NCI-H1436 (cell line): Measurements from ENCODE around the gene LPIN1.

Experiments used
- DNase-seq: peaks from one replicate; lab custom pipeline; 2025; lab: John Stamatoyannopoulos, UW

Gene LPIN1

DNA sequence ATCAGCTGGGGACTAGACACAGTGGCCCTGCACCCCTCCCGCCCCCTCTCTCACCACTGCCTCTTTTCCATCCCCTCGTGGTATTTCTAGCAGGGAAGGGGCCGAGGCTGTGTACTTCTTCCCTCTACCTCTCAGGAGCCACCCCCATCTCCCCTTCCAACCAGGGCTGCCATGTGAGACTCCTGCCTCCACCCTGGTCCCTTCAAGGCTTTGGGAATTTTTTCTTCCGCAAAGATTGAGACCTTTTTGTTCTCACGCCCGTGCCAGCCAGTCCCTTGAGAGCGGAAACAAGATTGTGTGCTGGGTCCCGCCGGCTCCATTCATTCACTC lies 39.1 kb downstream of the LPIN1 start:
- DNase-seq = no peak

DNA sequence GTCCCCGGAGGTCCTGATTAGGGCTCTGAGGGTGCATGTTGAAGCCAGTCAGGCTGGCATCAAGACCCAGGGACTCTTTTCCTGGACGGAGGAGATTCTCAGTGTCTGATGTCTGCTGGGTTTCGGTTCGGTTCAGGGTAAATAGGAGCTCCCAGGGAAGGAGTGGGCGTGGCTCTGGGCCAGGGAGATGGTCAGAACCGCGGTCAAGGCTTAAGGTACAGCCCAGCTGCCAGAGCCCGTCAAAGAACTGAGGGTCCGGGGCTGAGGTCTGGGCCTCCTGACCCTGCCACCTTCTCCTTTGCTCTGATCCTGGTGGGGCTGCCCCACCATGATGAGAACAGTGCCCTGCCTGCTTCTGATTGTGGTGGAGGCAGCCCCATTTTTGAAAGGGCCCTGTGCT lies 39.8 kb downstream of the LPIN1 start:
- DNase-seq = no peak

GRCh38 chr2:11786592-11786991 lies 40.2 kb downstream of the LPIN1 start:
- no peak for DNase-seq

DNA sequence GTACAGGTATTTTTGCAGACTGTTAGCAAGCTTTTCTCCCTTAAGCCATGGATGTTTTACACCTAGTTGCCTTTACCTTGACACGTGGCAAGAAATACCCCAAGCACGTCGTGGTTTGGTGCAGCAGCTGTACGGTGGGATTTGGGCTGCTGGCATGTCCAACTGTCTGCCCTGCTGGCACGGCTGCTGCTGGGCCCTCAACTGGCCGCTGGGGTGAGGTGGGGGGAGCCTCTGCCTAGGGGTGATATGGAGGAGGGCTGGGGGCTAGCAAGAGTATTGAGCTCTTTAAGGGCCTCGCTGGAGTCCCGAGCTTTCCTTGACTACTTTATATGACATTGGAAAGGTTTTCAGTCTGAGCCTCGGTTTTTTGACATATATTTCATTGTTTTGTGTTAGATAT lies 41.6 kb downstream of the LPIN1 start:
- no peak for DNase-seq

DNA sequence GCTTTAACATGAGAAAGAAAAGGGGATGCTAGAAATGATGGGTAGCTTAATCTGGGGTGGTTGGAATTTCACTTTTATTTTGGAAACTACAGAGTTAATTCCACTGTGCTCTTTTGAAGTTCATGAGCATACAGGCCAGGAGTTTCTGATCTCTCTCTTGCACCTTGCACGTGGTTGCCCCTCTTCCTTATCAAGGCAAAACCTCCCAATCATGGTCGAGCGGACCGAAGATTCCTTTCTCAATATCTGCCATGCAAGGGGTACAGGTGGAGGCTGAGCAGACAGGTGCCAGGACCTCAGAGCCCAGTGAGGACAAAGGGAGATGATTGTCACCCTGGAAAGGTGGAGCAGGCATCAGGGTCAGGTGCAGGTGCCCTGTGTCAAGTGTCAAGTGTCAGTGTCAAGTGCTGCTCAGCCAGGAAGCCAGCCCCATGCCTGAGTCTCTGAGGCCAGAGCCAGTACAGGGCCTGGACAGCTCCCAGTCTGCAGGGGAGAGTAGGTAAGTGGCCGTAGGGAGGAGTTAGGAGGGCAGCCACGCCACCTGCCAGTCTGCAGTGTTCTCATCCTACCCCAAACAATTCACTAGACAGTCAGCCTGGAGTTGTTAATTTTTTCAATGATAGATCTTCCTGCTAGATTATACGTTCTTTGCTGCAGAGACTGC lies 42.2 kb downstream of the LPIN1 start:
- DNase-seq = no peak

GRCh38 chr2:11789243-11789642 lies 42.8 kb downstream of the LPIN1 start:
- DNase-seq = no peak

GRCh38 chr2:11790228-11790627 lies 43.8 kb downstream of the LPIN1 start:
- DNase-seq = no peak

DNA sequence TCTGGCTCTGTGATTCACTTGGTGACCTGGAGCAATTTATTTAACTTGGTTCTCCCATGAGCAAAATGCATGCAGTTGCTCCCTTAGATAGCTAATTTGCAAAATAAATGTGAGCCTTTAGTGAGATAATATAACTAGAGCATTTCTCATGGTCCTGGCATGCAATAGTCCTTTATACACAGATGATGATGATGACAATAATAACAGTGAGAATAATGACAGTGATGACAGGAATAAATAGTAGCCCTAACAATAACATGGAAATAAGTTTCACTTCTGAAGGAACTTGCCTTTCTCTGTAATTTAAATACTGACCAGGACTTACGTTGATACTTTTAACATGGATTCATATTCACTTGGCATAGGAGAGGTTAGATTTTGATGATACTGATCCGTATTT lies 49.2 kb downstream of the LPIN1 start:
- DNase-seq = no peak

DNA sequence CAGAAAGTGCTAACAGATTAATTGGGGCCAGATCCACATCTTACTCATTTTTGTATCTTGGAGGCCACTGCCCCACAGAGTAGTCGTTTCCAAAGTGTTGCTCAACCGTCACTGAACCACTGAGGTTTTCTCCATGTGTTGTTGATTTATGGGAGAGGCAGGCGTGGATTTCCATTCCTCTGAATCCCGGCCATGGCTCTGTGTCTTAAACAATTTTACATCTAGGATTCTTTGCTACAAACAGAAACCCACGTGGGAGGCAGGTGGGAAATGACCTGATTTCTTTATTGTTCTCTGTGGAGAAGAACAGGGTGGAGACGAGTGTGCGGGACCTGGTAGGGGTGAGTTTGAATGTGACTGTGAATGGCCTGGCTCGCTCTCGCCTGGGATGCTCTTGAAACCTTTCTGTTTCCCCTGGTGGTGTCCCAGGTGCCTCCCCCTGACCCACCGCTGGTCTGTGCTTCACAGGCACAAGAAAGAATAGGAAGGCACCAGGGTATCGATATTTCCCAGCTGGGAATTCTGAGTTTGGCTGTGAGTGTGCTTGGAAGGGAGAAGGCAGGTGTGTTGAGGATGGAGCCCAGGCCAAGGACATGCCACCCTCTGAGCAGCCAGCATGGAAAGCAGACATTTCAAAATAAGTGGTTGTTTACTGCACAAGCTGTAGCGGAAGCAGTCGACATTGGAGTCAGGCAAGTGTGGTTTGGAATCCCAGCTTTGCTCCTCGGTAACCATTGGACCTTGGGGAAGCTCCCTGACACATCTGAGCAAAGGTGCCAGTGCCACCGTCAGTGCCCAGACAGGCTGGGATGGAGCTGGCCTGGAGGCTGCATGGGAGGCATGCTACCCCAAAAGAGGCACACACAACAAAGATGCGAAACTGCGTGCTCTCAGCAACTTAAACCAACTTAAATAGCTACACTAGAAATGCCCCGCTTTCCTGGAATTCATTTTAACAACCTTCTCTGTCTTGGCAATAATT lies 50.0 kb downstream of the LPIN1 start:
- no peak for DNase-seq

GRCh38 chr2:11797846-11798245 lies 51.4 kb downstream of the LPIN1 start:
- DNase-seq = no peak

DNA sequence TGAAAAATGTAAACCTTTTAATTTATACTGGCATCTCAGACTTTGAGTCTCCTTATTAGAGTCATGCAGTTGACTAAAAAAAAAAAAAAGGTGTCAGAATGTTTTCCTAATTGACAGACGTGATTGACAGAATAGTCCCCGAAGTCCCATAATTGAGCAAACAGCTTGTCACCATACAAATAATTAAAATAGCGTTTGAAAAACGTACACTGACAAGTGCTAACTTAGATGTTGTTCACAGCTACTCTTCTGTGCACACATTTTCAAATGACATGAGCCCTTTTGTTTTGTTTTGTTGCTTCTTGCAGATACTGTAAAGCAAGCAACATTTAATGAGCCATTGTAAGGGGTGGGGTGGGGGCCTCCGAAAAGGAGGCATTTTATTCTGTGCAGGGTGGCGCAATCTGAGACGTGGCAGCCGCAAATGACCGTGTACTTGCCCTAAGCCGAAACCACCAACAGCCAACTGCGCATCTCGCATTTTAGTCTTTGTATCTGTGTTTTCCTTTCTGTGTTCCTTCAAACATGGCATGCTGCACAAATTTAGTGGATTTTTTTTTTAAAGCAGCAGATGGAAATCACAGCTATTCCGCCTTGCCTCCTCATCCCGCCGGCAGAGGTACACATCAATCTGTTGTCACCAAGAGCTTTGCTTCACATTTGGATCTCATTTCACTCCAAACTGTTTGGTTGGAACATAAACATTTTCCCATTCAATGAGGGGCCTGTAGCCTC lies 52.4 kb downstream of the LPIN1 start:
- no peak for DNase-seq

GRCh38 chr2:11799826-11800225 lies 53.4 kb downstream of the LPIN1 start:
- DNase-seq = no peak

DNA sequence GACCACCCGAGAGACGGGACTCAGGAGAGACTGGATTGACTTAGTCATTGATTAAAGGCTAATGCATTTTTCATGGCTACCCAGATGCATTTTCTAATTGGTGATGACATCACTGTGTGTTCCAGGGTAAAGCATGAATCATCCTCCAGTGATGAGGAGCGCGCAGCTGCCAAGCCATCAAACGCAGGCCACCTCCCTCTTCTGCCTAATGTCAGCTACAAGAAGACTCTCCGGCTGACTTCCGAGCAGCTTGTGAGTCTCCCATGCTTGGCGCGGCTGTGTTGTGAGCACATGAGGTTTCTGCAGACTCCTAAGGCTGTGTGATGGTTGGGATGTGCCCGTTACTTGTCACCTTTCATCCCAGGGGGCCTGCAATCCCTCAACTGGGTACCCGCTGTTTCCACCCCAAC lies 56.4 kb downstream of the LPIN1 start:
- DNase-seq = no peak

GRCh38 chr2:11805024-11805423 lies 58.6 kb downstream of the LPIN1 start:
- DNase-seq = no peak

DNA sequence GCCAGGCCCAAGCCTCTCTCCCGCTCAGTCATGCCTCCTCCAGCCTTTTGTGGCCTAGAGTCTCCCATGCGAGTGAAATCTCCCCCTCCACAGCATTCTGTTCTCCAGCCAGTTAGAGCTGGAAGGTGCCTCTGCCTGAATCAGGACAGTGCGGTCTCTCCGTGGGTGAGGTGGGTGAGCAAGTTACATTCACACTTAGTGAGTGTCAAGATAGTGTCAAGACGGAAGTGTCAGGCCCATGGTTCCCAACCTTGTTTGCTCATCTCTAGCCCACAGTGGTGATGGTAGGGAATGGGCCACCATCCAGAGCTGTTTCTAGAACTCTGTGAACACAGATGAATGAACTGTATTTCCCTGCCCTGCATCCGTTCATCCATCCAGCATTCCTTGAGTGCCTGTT lies 59.5 kb downstream of the LPIN1 start:
- DNase-seq = no peak

- no peak for DNase-seq
Measured at GRCh38 chr2:11807156-11808015, 61.0 kb downstream of the LPIN1 start.

- no peak for DNase-seq
Measured at GRCh38 chr2:11808016-11808400, 61.6 kb downstream of the LPIN1 start.

DNA sequence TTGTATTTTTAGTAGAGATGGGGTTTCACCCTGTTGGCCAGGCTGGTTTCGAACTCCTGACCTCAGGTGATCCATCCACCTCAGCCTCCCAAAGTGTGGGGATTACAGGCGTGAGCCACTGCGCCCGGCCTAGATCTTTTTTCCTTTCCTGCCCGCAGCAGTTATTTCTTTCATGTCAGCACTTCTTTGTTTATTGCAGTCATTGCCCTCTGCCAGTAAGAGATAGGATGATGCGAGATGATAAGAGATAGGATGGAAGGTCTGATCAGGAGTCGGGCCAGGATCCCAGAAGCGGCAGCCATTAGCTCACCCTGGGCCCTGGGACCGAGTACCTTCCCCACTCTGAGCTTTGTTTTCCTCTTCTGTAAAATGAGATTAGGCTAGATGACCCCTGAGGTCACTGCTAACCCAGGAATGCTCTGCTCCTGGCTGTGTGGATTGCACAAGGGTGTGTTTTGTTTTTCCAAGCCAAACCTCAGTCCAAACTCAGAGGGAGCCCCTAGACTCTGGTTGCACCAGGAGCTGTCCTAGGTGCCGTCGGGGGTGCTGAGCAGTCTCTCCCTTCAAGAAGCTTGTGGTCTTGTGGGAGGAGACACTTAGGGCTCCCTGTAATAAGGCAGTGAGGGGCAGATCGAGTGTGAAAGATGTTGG lies 63.3 kb downstream of the LPIN1 start:
- DNase-seq = no peak

- no peak for DNase-seq
Measured at GRCh38 chr2:11810237-11810977, 64.0 kb downstream of the LPIN1 start.

- no peak for DNase-seq
Measured at GRCh38 chr2:11811036-11811654, 64.7 kb downstream of the LPIN1 start.
